CD4-positive, alpha-beta T cell (primary cell): Measurements from ENCODE around the gene UBALD1. TPM values are rescaled to one million over a fixed set of nuclear protein-coding genes. Genes with fewer than 3 reads are reported as not detected.
A peak's percentile ranks its signal among the peaks of the same experiment; 100 is the strongest.

Source experiments
- ATAC-seq: fragments of 200-7000 bp; cut with Tn5 transposase; one replicate; pipeline ENCODE4 v1.10.0; 2022; ENCODE audit warnings: mild to moderate bottlenecking; ENCODE audit not compliant: poor library complexity
- CTCF ChIA-PET: fragments of 350-600 bp; sonication (Branson Sonifier 250); formaldehyde crosslinking; loops from one replicate; lab custom pipeline; 2021; ENCODE audit warnings: antibody characterized with exemption, inconsistent platforms; lab: Charles Lee
- POLR2A ChIA-PET: fragments of 350-600 bp; sonication (Branson Sonifier 250); formaldehyde crosslinking; loops from one replicate; lab custom pipeline; 2021; ENCODE audit warnings: antibody characterized with exemption, inconsistent platforms; lab: Charles Lee
- DNase-seq, 14 experiments: peaks; one replicate each; pipeline ENCODE4 v3.0.0-alpha.2; 2013 to 2020; ENCODE audit warnings: mixed read lengths in 2 of 14
- H3K27ac ChIP-seq, 2 donors: one replicate each; pipeline versions ENCODE4 v1.5.1 to v1.7.0; 2013; ENCODE audit warnings: low read length in 2 of 2, low read depth in 1 of 2, mild to moderate bottlenecking in 1 of 2
- H3K27me3 ChIP-seq, 2 experiments: 1 replicate in 1 of 2; 2 replicates in 1 of 2; pipeline versions ENCODE4 v1.6.1 to v1.7.0; 2013; ENCODE audit warnings: low read length in 2 of 2, control low read depth in 1 of 2, mild to moderate bottlenecking in 1 of 2, moderate library complexity in 1 of 2; ENCODE audit not compliant: insufficient read depth in 2 of 2, control insufficient read depth in 1 of 2
- H3K36me3 ChIP-seq: one replicate; pipeline ENCODE4 v1.6.1; 2013; ENCODE audit warnings: low read length, control low read depth; ENCODE audit not compliant: insufficient read depth
- H3K4me1 ChIP-seq: one replicate; pipeline ENCODE4 v1.6.1; 2013; ENCODE audit warnings: low read length, control low read depth; ENCODE audit not compliant: insufficient read depth
- H3K4me3 ChIP-seq: one replicate; pipeline ENCODE4 v1.5.1; 2013; ENCODE audit warnings: mild to moderate bottlenecking, low read length, moderate library complexity
- H3K9me3 ChIP-seq, 2 experiments: 1 replicate in 1 of 2; 2 replicates in 1 of 2; pipeline versions ENCODE4 v1.6.1 to v1.7.0; 2013; ENCODE audit warnings: low read length in 2 of 2, mild to moderate bottlenecking in 2 of 2, control low read depth in 1 of 2, moderate library complexity in 1 of 2; ENCODE audit not compliant: control insufficient read depth in 1 of 2, insufficient read depth in 1 of 2
- H3K27ac Mint-ChIP-seq: one replicate; pipeline ENCODE4 v1.8.0; 2020; ENCODE audit warnings: mixed read lengths
- H3K27me3 Mint-ChIP-seq: one replicate; pipeline ENCODE4 v1.8.0; 2021; ENCODE audit warnings: mixed read lengths
- H3K36me3 Mint-ChIP-seq: one replicate; pipeline ENCODE4 v1.8.0; 2021; ENCODE audit warnings: low read depth, mixed read lengths
- H3K4me1 Mint-ChIP-seq: one replicate; pipeline ENCODE4 v1.8.0; 2021; ENCODE audit warnings: low read depth, mixed read lengths
- H3K4me3 Mint-ChIP-seq: one replicate; pipeline ENCODE4 v1.8.0; 2020; ENCODE audit warnings: mild to moderate bottlenecking, mixed read lengths
- H3K9me3 Mint-ChIP-seq: one replicate; pipeline ENCODE4 v1.8.0; 2020; ENCODE audit warnings: mixed read lengths
- intact Hi-C, 2 experiments: fragments of 100-400 bp; cut with DNase I in 1 of 2; cut with micrococcal nuclease in 1 of 2; formaldehyde crosslinking; loops; one replicate each; pipeline versions ENCODE4 v1.15.1 to v1.9.0; 2023 to 2025; cut with DNase I, micrococcal nuclease
- total RNA-seq, 174 experiments: library from RNA in 2 of 174; stranded (reverse) in 2 of 174; gene quantifications; one replicate each; pipeline ENCODE4 v1.2.3 and lab custom pipeline; 2021 to 2026
- TF ChIP-seq, protein P1 (sequence below): fragments of 200-600 bp; IDR thresholded peaks from one replicate; pipeline ENCODE4 v1.8.0; 2022; ENCODE audit warnings: antibody characterized with exemption, mild to moderate bottlenecking

Gene UBALD1
- total RNA-seq, 2 experiments from 2014 or later: 17.5 to 19.3 TPM

GRCh38 chr16:4661661-4662060, 47.0 kb upstream of the UBALD1 start:
- ChIA-PET CTCF (interaction anchor here (1.0 to 1.7 kb wide), 2 partner anchors 11 to 37 kb away, joined by 3 to 6 read pairs; partner anchors contain the start of gene MGRN1), POLR2A (interaction anchor here (1.2 to 2.8 kb wide), 5 partner anchors 12 to 73 kb away, joined by 4 to 15 read pairs (median 5); partner anchors contain the start of genes ANKS3, DNAAF8, MGRN1 and NUDT16L1)
- H3K27ac Mint-ChIP-seq: peak overlapping the region; percentile 95
- H3K4me1 ChIP-seq: peaks cover 79% of the 10 kb centered on the region
- no peaks in the 10 kb centered on the region for H3K27me3 ChIP-seq
- peaks cover 21% of the 10 kb centered on the region for H3K36me3 Mint-ChIP-seq
- DNase-seq: peak in 1 of 14 experiments; percentile 35
- no peak overlapping the region for H3K4me3 ChIP-seq
- H3K9me3 Mint-ChIP-seq: no peaks in the 10 kb centered on the region
- peak overlapping the region in 1 of 2 donors; percentile 76 for H3K27ac ChIP-seq
- H3K4me3 Mint-ChIP-seq: peak overlapping the region; percentile 58
- H3K9me3 ChIP-seq: no peaks in the 10 kb centered on the region
- H3K36me3 ChIP-seq: peaks cover 19% of the 10 kb centered on the region
- intact Hi-C loops: no loop called here
- H3K27me3 Mint-ChIP-seq: no peaks in the 10 kb centered on the region
- no peak for ATAC-seq
- H3K4me1 Mint-ChIP-seq: peaks cover 65% of the 10 kb centered on the region
- TF ChIP-seq, protein P1, sequence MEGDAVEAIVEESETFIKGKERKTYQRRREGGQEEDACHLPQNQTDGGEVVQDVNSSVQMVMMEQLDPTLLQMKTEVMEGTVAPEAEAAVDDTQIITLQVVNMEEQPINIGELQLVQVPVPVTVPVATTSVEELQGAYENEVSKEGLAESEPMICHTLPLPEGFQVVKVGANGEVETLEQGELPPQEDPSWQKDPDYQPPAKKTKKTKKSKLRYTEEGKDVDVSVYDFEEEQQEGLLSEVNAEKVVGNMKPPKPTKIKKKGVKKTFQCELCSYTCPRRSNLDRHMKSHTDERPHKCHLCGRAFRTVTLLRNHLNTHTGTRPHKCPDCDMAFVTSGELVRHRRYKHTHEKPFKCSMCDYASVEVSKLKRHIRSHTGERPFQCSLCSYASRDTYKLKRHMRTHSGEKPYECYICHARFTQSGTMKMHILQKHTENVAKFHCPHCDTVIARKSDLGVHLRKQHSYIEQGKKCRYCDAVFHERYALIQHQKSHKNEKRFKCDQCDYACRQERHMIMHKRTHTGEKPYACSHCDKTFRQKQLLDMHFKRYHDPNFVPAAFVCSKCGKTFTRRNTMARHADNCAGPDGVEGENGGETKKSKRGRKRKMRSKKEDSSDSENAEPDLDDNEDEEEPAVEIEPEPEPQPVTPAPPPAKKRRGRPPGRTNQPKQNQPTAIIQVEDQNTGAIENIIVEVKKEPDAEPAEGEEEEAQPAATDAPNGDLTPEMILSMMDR: no peak

- H3K36me3 Mint-ChIP-seq: peaks cover 28% of the 10 kb centered on the region
- ATAC-seq (peak; percentile 65), DNase-seq (peak; percentile 29 to 91 (median 59))
- TF ChIP-seq, protein P1: no peak
- Histone ChIP-seq H3K9me3 (no peaks in the 10 kb centered on the region), H3K27ac (peak overlapping the region; percentile 43 to 76), H3K4me3 (peak overlapping the region; percentile 9), H3K4me1 (peaks cover 68% of the 10 kb centered on the region), H3K27me3 (no peaks in the 10 kb centered on the region), H3K36me3 (peaks cover 27% of the 10 kb centered on the region)
- no peaks in the 10 kb centered on the region for H3K27me3 Mint-ChIP-seq
- H3K9me3 Mint-ChIP-seq: no peaks in the 10 kb centered on the region
- ChIA-PET CTCF (interaction anchor here (1.0 to 1.7 kb wide), 2 partner anchors 10 to 36 kb away, joined by 3 to 6 read pairs; partner anchors contain the start of gene MGRN1), POLR2A (interaction anchor here (0.7 to 2.8 kb wide), 10 partner anchors 16 to 388 kb away, joined by 3 to 15 read pairs (median 4); partner anchors contain the start of genes ANKS3, DNAAF8, MGRN1 and NUDT16L1)
- peaks cover 65% of the 10 kb centered on the region for H3K4me1 Mint-ChIP-seq
- peak overlapping the region; percentile 50 for H3K4me3 Mint-ChIP-seq
- H3K27ac Mint-ChIP-seq: peak overlapping the region; percentile 95
- intact Hi-C loops: no loop called here
These were observed 45.8 kb upstream of the UBALD1 start for GRCh38 chr16:4660454-4661007.

DNA sequence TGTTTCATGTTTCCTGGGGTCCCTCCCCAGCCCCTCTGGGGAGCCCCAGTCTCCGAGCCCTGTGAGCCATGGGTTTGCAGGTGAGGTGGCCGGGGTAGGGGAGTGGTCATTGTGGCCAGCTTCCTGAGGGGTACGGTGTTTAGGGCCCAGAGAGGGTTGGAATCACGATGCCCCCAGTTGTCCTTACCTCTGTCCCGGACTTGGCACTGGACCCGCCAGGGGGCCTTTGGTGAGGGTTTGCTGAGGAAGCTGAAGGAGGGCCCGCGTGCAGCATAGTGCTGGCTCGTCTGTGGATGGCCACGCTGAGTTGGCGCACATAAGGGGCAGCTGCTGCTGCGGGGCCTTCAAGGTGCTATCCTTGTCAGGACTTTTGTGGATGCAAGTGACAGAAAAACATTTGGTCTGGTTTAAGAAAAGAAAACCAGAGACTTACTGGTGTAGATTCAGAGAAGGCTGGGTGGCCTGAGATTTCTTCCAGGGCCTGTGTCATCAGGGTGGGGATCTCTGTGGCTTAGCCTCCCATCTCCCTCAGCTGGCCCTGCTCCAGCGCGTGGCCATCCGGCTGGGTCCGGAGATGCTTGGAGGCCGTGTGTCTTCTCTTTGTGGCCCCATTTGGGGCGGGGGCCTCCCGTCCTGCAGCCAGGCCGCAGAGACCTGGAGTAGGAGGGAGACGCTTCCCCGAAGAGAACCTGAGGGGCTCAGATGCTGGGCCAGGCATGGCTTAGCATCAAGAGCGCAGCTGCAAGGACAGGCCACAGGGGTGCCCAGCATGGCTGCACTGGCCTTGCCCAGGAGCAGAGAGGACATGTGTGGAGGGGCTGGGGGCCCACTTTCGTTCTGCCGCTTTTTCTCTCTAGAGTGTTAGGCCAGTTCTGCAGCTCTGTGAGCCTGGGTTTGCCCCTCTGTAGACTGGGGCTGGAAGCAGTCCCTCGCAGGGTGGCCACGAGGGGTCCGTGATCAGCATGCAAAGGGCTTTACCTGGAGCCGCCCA, 45.0 kb upstream of the UBALD1 start:
- ATAC-seq (no peak), DNase-seq (no peak)
- H3K27me3 Mint-ChIP-seq: no peaks in the 10 kb centered on the region
- no peak overlapping the region for H3K4me3 ChIP-seq
- H3K27ac Mint-ChIP-seq: peak overlapping the region; percentile 95
- peaks cover 35% of the 10 kb centered on the region for H3K36me3 ChIP-seq
- H3K4me1 Mint-ChIP-seq: peaks cover 58% of the 10 kb centered on the region
- peak overlapping the region; percentile 43 to 76 for H3K27ac ChIP-seq
- peaks cover 25% of the 10 kb centered on the region for H3K36me3 Mint-ChIP-seq
- TF ChIP-seq, protein P1: no peak
- no peaks in the 10 kb centered on the region for H3K9me3 ChIP-seq
- CTCF ChIA-PET: interaction anchor here (1.7 kb wide), 1 partner anchor 9 kb away, joined by 6 read pairs; no protein-coding TSS in a partner anchor
- H3K4me1 ChIP-seq: peaks cover 59% of the 10 kb centered on the region
- no peaks in the 10 kb centered on the region for H3K27me3 ChIP-seq
- H3K4me3 Mint-ChIP-seq: no peak overlapping the region
- POLR2A ChIA-PET: interaction anchor here (0.9 to 2.8 kb wide), 7 partner anchors 17 to 74 kb away, joined by 3 to 15 read pairs (median 7); partner anchors contain the start of genes ANKS3, DNAAF8, MGRN1 and NUDT16L1
- intact Hi-C loops: no loop called here
- no peaks in the 10 kb centered on the region for H3K9me3 Mint-ChIP-seq
